DND-41 (cell line): ENCODE data around the gene KCNIP1.

Source experiments
- ATAC-seq: fragments of 200-7000 bp; cut with Tn5 transposase; 3 replicates; pipeline ENCODE4 v1.9.1; 2021; ENCODE audit warnings: low read depth; ENCODE audit not compliant: insufficient read depth
- DNase-seq: peaks from one replicate; pipeline ENCODE4 v3.0.0-alpha.2; 2020
- H2AFZ ChIP-seq: 2 replicates; pipeline ENCODE4 v1.6.0; 2012; ENCODE audit warnings: low read depth, low read length
- H3K27ac ChIP-seq: 2 replicates; pipeline ENCODE4 v1.5.1; 2012; ENCODE audit warnings: low read length, inconsistent platforms
- H3K27me3 ChIP-seq: fragments of 200-600 bp; sonication (generic); 2 replicates; pipeline ENCODE4 v1.6.0; 2012; ENCODE audit warnings: low read length, mild to moderate bottlenecking, inconsistent platforms; ENCODE audit not compliant: insufficient read depth, poor library complexity
- H3K36me3 ChIP-seq: 2 replicates; pipeline ENCODE4 v1.5.1; 2012; ENCODE audit warnings: low read length, inconsistent platforms; ENCODE audit not compliant: insufficient read depth
- H3K4me1 ChIP-seq: 2 replicates; pipeline ENCODE4 v1.5.1; 2012; ENCODE audit warnings: mild to moderate bottlenecking, low read length; ENCODE audit not compliant: insufficient read depth
- H3K4me2 ChIP-seq: 2 replicates; pipeline ENCODE4 v1.6.0; 2012; ENCODE audit warnings: mild to moderate bottlenecking, moderate library complexity, low read length, inconsistent platforms; ENCODE audit not compliant: insufficient read depth
- H3K4me3 ChIP-seq, 2 experiments: fragments of 200-600 bp in 1 of 2; shearing (Covaris generic) in 1 of 2; 2 replicates each; pipeline ENCODE4 v1.5.1; 2012 to 2016; ENCODE audit warnings: inconsistent platforms in 2 of 2, low read length in 2 of 2, mild to moderate bottlenecking in 2 of 2, low read depth in 1 of 2, moderate library complexity in 1 of 2
- H3K79me2 ChIP-seq: 2 replicates; pipeline ENCODE4 v1.6.0; 2012; ENCODE audit warnings: low read length, inconsistent platforms; ENCODE audit not compliant: insufficient read depth
- H3K9ac ChIP-seq: 2 replicates; pipeline ENCODE4 v1.6.0; 2012; ENCODE audit warnings: low read depth, mild to moderate bottlenecking, inconsistent platforms, low read length, moderate library complexity
- H3K9me3 ChIP-seq: 2 replicates; pipeline ENCODE4 v1.5.1; 2012; ENCODE audit warnings: low read length, moderate library complexity, mild to moderate bottlenecking, inconsistent platforms; ENCODE audit not compliant: insufficient read depth, severe bottlenecking
- H4K20me1 ChIP-seq: 2 replicates; pipeline ENCODE4 v1.6.0; 2012; ENCODE audit warnings: low read length; ENCODE audit not compliant: insufficient read depth
- CTCF ChIP-seq: IDR thresholded peaks from 2 replicates; pipeline ENCODE4 v1.5.1; 2012; ENCODE audit warnings: borderline replicate concordance, low read length, moderate library complexity, mild to moderate bottlenecking; ENCODE audit not compliant: poor library complexity, severe bottlenecking; ENCODE audit errors: extremely low read depth
- EZH2 ChIP-seq: IDR thresholded peaks from 3 replicates; pipeline ENCODE4 v1.6.1; 2012; ENCODE audit warnings: borderline replicate concordance, low read depth, mild to moderate bottlenecking, moderate library complexity, low read length, inconsistent platforms; ENCODE audit not compliant: severe bottlenecking

The KCNIP1 gene

GRCh38 chr5:170636801-170637477, 133.1 kb downstream of the KCNIP1 start:
- Histone ChIP-seq H3K36me3 (no peaks in the 10 kb centered on the region), H3K79me2 (no peaks in the 10 kb centered on the region), H3K9me3 (no peaks in the 10 kb centered on the region), H3K9ac (no peak overlapping the region), H3K4me1 (peaks cover 21% of the 10 kb centered on the region), H2AFZ (no peak overlapping the region), H3K27ac (no peak overlapping the region), H3K4me2 (no peak overlapping the region), H3K27me3 (no peaks in the 10 kb centered on the region), H4K20me1 (no peaks in the 10 kb centered on the region; the same call in 1 of the 2 replicates), H3K4me3 (no peak overlapping the region)
- no peak for DNase-seq
- TF ChIP-seq EZH2 (no peak), CTCF (no peak)
- ATAC-seq, result no peak

GRCh38 chr5:170638051-170638450, 134.2 kb downstream of the KCNIP1 start:
- Histone ChIP-seq H3K4me3 (no peak overlapping the region), H3K27me3 (no peaks in the 10 kb centered on the region), H3K4me1 (peaks cover 16% of the 10 kb centered on the region), H2AFZ (no peak overlapping the region), H4K20me1 (no peaks in the 10 kb centered on the region), H3K4me2 (no peak overlapping the region), H3K9ac (no peak overlapping the region), H3K9me3 (no peaks in the 10 kb centered on the region), H3K36me3 (no peaks in the 10 kb centered on the region), H3K27ac (no peak overlapping the region), H3K79me2 (no peaks in the 10 kb centered on the region)
- no peak for DNase-seq
- ATAC-seq, result no peak
- no peak for TF ChIP-seq EZH2
- TF ChIP-seq CTCF, result no peak

- Histone ChIP-seq H3K9ac (no peak overlapping the region), H3K27me3 (no peaks in the 10 kb centered on the region), H3K4me3 (no peak overlapping the region), H3K4me2 (no peak overlapping the region), H3K9me3 (no peaks in the 10 kb centered on the region), H4K20me1 (0 out of 2 replicates have a peak, but pooled peaks cover 3% of the 10 kb centered on the region), H3K36me3 (no peaks in the 10 kb centered on the region), H3K4me1 (peaks cover 11% of the 10 kb centered on the region), H3K79me2 (no peaks in the 10 kb centered on the region), H2AFZ (no peak overlapping the region), H3K27ac (no peak overlapping the region)
- DNase-seq (peak; percentile 72), ATAC-seq (peak; percentile 89)
- TF ChIP-seq CTCF, result peak; percentile 92
- no peak for TF ChIP-seq EZH2
These were observed 134.8 kb downstream of the KCNIP1 start for GRCh38 chr5:170638454-170639220.
